ENCODE measurements around the gene KIF5B.

- TF ChIP-seq CTCF (IDR thresholded peaks at IDR 0.05) (no peak), POLR2A (IDR thresholded peaks at IDR 0.05) (no peak)
Measured at GRCh38 chr10:32093650-32094049, 37.4 kb upstream of the KIF5B start.

Data from thyroid gland (tissue), 4 donors.